Esophagus mucosa (tissue), 1 donor: ENCODE data around the gene SEPTIN1. TPM values are rescaled to one million over a fixed set of nuclear protein-coding genes. Genes with fewer than 3 reads are reported as not detected.
"Not testable (repeated sequence)": the region's sequence is repeated elsewhere in the genome, so short reads cannot be mapped to it uniquely, and the experiment has no call there.

ENCODE experiments used
- ATAC-seq: fragments of 200-7000 bp; cut with Tn5 transposase; one replicate; pipeline ENCODE4 v1.9.1; 2020
- total RNA-seq: library from RNA; stranded (reverse); gene quantifications from one replicate; pipeline ENCODE4 v1.2.4, GENCODE V29; 2023
- donor health status: DM: yes; HTN: yes; CAD: no.

Gene SEPTIN1
- total RNA-seq, 1 donor from 2014 or later: 2.4 TPM

DNA sequence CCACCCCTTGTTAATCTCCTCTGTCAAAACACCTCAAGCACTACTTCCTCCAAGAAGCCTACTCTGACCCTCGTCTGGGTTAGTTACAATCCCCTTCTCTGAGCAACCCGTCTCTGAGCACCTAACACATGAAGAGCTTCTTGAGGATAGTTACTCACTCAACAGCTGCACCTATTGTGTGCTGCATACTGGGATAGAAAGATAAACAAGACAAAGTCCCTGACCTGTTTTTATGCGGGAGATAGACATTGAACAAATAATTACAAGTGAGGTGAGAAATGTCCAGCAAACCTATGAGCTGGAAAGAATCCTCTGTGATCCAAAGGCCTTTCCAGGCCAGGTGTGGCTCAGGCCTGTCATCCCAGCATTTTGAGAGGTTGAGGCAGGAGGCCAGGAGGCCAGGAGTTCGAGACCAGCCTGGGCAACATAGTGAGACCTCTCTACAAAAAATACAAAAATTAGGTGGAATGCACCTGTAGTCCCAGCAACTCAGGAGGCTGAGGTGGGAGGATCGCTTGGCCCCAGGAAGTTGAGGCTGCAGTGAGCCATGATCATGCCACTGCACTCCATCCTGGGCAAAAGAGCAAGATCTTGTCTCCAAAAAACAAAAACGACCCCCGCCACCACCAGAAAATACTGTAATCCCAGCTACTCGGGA, 19.5 kb upstream of the SEPTIN1 start:
- ATAC-seq: no peak

GRCh38 chr16:30399435-30400186, 17.2 kb upstream of the SEPTIN1 start:
- ATAC-seq: no peak

DNA sequence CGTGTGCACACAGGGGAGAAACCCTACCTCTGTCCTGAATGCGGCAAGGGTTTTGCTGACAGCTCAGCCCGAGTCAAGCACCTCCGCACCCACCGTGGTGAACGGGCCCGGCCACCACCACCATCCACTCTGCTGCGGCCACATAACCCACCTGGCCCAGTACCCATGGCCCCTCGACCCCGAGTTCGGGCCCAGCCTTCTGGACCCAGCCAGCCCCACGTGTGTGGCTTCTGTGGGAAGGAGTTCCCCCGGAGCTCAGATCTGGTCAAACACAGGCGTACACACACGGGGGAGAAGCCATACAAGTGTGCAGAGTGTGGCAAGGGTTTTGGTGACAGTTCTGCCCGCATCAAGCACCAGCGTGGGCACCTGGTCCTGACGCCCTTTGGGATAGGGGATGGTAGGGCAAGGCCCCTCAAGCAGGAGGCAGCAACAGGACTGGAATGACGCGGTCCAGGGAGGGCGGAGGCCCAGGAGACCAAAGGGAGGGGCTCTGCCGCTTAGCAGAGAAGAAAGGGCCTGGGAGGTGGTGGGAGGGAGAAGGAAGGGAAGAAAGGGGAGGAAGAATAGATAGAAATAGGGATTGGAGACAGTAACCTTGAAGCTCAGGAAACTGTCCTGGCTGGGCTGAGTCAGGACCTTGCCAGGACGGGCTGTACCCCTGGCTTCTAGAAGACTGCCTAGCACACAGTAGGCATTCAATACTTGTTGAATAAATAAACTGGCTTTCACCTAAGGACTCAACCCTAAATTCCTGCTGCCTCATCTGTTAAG, 16.5 kb upstream of the SEPTIN1 start:
- ATAC-seq: no peak

DNA sequence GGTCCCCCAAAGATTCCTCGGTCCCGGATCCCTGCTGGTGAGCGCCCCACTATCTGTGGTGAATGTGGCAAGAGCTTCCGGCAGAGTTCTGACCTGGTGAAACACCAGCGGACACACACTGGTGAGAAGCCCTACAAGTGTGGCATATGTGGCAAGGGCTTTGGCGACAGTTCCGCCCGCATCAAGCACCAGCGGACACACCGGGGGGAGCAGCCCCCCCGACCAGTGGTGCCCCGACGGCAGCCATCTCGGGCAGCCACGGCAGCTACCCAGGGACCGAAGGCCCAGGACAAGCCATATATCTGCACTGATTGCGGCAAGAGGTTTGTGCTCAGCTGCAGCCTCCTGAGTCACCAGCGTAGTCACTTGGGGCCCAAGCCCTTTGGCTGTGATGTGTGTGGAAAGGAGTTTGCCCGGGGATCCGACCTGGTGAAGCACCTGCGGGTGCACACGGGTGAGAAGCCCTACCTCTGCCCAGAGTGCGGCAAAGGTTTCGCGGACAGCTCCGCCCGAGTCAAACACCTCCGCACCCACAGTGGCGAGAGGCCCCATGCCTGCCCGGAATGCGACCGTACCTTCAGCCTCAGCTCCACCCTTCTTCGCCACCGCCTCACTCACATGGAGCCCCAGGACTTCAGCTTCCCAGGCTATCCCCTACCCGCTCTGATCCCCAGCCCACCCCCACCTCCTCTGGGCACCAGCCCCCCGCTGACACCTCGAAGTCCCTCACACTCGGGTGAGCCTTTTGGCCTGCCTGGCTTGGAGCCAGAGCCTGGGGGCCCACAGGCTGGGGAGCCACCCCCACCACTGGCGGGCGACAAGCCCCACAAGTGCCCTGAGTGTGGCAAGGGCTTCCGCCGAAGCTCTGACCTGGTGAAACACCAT, 15.7 kb upstream of the SEPTIN1 start:
- ATAC-seq: no peak

- ATAC-seq: no peak
These were observed 14.7 kb upstream of the SEPTIN1 start for GRCh38 chr16:30397056-30397455.

GRCh38 chr16:30396627-30397026, 14.3 kb upstream of the SEPTIN1 start:
- ATAC-seq: not testable (repeated sequence)

DNA sequence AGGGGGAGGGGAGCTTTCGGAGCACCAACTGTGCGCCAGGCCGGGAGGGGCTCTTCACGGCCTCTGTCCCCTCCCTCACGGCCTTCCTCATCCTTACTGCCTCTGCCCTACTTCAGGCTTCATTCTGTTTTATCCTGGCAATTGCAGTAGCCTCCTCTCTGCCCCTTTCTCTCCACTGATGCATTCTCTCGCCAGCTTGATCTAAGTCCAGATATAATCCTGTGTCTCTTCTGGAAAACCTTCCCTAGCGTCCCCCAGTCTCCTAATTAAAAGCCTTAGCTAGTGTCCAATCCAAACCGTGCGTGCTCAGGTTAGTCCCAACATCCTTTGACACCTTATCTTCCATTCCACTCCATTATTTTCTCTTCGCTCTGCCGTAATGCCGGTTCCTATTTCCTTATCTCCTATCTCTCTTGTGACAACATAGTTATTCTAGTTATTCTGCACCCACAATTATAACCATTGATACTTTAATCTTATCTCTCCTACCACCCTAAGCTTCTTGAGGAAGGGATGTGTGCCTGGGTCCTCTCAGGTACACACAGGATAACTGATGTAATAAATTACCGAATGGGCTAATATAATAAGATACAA, 13.7 kb upstream of the SEPTIN1 start:
- no peak for ATAC-seq

DNA sequence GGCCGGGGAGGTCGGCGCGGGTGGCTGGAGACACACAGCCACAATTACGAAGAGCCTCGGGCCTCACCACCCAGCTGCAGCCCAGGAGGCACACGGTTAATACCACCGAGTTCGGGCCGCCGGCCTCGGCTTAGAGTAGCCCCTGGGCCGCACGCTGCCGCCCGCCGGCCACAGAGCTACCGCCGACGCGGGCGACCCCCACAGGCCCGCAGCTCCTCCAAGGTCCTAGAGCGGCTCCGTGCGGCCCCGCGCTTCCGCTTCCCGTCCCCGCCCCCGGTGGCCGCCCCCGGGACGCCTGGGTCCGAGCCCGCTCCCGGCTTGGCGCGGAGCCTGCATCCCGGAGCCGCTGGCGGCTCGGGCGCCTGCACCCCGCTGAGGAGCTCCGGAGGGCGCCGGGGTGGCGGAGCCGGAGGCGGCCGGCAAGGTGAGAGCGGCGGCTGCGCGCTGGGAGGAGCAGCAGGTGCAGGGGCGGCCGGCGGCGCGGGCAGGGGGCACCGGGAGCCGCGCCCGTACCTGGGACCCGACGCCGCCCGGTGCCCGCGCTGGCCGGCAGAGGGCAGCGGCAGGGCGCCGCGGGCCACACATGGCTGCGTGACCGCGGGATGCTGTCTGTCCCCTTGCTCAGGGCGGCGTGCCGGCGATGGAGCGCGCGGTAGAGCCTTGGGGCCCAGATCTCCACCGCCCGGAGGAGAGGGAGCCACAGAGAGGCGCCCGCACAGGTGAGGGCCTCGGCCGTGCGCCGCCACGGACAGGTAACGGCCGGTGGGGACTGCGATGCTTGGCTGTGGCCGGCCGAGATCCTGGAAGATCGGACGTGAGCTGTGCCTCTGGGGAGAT, 13.0 kb upstream of the SEPTIN1 start, which contains the start of gene ZNF48:
Gene ZNF48 (plus strand): TSS at position 266 of the 837 bp plus-strand sequence. CDS start 375 bp downstream, at position 641.
- ATAC-seq: peak; percentile 79

GRCh38 chr16:30394592-30395154, 12.3 kb upstream of the SEPTIN1 start:
- peak; percentile 7 for ATAC-seq

DNA sequence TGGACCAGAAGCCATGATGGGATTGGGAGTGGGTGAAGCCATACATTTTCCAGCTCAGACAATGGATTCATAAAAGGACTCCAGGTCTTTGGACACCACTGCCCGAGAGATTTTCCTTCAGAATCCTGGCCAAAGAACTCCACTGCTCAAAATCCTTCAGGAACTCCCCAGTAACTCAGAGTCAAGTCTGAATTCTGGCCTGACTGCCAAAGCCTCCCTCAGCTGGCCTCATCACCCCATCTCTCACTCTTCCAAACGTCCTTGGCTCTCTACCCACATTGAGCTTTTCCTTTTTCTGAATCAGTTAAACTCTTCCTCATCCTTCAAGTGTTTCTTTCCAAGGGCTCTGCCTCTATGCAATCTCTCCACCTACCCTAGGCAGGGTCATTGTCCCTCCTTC, 1.2 kb upstream of the SEPTIN1 start:
- ATAC-seq: no peak

DNA sequence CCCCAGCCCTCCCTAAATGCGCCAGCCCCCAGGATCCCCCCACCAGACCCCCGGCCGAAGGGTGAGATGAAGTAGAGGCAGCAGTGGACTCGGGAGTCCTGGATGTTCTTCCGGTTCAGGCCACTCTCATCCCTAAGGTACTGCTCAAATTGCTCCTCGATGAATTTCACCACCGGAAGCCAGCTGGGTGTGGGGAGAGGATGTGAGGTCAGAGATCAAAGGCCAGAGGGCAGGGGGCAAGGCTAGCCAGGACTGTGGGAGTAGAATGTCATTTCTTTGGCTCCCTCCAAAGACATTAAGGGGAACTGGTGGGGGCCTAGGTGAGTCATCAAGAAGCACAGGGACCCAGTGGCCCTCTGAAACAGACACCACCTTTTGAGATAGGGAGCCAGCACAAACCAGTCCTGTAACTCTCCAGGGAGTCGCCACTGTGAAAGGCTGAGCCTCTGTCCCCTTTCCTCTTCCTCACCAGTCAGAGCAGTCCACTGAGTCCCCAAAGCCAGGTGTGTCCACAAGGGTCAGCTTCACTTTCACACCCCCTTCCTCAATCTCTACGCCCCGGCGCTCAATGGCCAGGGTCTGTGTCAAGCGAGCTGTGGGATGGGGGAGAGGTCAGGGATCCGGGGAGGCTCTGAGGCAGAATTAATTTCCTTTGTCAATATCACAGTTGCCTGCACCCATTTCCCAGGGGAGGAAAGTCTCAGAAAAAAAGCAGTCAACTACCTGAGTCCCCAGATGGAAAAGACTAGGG, 895 bp downstream of the SEPTIN1 start:
- ATAC-seq: no peak

GRCh38 chr16:30380803-30381208, 1.6 kb downstream of the SEPTIN1 start:
- no peak for ATAC-seq

- no peak for ATAC-seq
These were observed 2.1 kb downstream of the SEPTIN1 start for GRCh38 chr16:30380072-30380802.

DNA sequence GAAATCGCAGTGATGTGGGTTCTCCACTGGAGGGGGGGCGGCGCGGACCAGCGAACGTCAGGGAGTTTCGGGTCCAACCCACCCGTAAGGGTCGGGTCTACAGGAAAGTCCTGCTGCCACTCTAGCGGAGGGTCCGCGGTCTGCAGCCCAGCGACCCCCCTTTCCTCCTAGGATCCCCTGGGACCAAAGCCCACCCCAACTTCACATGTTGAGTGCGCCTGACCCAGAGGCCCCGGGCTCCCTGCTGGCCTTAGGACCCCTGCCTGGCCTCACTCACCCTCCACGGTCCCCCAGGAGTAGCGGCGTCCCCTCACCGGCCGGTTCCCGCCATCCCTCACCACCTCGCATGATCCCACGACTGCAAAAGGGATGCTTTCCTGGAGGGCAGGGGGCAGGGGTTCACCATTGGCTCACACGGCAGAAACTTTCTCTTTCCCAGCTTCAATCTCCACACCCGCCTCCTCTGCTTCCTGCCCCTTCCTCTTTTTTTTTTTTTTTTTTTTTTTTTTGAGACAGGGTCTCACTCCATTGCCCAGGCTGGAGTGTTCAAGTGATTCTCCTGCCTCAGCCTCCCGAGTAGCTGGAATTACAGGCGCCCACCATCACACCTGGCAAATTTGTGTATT, 3.1 kb downstream of the SEPTIN1 start:
- no peak for ATAC-seq

DNA sequence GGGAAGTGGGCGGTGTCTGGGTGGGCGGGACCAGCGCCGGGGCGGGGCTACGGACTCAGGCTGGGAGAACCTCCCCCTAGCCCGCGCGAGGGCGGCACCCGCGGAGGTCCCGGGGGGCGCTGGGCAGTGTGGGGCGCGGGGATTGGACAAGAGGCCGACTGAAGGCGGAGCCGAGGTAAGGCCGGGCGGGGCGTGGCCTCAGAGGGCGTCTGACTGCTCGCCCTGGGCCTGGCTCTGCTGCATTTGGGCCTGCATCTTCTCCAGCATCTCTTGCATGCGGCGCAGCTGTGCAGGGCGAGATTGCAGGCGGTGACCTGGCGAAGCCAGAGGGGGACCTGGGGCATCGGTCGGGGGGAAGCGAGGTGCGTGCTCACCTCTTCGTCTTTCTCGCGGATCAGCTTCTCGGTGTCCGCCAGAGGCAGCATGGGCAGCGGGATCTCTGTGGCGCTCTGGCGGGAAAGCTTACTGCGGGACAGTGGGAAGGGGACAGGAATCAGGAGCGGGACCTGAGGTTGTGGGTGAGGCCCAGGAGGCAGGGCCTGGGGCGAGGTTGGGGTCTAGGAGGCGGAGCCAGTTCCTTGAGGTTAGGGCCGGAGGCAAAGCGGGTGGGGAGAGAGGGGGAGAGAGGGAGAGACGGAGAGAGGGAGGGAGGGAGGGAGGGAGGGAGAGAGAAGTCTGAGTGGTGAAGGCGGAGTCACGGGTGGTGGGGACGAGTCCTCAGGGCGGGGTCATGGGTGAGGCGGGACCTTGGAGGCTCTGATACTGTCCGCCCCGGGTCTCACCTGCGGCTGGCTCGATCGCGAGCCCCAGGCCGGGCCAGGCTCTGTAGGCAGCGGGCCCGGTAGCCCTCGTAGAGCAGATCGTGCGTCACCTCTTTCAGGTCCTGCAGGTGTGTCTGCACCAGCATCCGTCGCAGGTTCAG, 3.9 kb downstream of the SEPTIN1 start:
- peak; percentile 97 for ATAC-seq

DNA sequence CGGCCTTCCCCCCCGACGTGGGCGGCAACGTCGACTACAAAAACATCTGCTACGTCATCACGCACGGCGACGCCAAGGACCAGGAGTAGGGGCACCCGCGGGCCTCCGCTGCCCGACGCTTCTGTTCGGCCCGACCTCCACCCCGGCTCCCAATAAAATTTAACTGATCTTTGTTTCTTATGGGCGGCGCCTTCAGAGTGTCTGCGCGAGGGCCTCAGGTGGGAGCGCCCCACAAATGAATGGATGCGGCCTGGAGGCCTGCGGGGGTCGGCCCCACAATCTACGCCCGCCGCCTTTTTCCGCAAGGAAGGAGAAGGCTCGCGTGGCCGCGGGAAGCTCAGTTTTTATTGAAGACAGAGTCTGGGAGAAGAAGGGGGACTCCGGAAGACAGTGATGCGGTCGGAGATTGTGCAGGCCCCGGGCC, 4.5 kb downstream of the SEPTIN1 start:
- ATAC-seq: peak; percentile 53

DNA sequence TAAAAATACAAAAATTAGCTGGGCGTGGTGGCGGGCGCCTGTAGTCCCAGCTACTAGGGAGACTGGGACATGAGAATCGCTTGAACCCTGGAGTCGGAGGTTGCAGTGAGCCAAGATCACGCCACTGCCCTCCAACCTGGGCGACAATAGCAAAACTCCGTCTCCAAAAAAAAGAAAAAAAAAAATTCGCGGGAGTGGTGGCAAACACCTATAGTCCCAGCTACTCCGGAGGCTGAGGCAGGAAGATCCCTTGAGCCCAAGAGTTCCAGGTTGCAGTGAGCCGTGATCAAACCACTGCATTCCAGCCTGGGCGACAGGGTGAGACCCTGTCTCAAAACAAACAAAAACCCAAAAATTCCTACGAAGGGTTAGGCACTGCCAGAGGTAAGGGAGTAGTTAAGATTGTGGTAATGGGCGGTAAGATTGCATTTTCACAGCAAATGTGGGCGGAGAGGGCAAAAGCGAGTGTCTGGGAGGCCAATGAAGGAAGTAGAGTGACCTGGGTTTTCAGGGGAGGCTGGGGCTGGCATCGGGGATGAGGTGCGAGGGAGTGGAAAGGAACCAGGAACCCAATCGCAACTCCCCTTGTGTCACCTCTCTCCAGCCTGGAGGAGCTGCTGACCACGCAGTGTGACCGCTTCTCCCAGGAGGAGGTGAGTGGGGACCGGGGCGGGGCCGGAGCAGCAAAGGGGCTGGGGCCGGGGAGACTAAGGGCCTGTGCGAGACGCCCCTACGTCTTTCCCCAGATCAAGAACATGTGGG, 5.1 kb downstream of the SEPTIN1 start:
- no peak for ATAC-seq
